ENCODE measurements around the gene CTNNBL1.

DNA sequence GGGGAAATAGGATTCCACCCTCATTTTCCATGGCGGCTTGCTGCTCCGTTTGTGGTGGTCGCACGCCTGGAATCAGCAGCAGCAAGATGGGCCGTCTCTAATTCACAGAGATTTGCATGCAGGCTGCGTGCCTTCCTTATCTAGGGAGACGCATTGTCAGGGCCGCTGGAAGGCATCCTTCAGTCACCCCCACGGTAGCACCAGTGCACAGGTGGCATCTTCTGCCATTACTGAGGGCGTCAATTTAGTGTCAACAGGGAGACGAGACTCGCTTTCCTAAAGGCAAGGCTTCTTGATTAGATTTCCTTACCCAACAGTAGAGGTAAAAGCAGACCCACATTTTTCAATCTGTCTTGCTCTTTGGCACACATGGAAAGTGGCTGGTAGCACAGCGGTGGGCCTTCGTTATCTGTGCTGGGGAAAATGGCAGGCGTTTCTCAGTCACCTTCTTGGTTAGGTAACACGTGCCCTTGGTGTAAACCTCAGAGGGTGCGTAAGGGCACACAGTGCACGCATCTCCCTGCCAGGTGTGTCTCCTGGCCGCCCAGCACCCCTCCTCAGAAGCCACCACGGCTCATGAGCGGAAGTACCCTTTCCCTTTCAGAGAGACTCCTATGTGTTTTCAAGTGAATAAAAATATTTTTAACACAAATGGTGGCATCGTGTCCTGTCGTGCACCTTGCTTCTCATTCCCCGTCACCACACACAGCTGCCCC lies 181.8 kb downstream of the CTNNBL1 start:
- TF ChIP-seq, protein P1, sequence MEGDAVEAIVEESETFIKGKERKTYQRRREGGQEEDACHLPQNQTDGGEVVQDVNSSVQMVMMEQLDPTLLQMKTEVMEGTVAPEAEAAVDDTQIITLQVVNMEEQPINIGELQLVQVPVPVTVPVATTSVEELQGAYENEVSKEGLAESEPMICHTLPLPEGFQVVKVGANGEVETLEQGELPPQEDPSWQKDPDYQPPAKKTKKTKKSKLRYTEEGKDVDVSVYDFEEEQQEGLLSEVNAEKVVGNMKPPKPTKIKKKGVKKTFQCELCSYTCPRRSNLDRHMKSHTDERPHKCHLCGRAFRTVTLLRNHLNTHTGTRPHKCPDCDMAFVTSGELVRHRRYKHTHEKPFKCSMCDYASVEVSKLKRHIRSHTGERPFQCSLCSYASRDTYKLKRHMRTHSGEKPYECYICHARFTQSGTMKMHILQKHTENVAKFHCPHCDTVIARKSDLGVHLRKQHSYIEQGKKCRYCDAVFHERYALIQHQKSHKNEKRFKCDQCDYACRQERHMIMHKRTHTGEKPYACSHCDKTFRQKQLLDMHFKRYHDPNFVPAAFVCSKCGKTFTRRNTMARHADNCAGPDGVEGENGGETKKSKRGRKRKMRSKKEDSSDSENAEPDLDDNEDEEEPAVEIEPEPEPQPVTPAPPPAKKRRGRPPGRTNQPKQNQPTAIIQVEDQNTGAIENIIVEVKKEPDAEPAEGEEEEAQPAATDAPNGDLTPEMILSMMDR (IDR thresholded peaks at IDR 0.05; ENCODE audit: insufficient read depth, low read length), result no peak
- TF ChIP-seq POLR2AphosphoS5 (IDR thresholded peaks at IDR 0.05; ENCODE audit: low read depth) (no peak), GABPA (IDR thresholded peaks at IDR 0.05; ENCODE audit: low read depth) (no peak)
- TF ChIP-seq, protein P2, sequence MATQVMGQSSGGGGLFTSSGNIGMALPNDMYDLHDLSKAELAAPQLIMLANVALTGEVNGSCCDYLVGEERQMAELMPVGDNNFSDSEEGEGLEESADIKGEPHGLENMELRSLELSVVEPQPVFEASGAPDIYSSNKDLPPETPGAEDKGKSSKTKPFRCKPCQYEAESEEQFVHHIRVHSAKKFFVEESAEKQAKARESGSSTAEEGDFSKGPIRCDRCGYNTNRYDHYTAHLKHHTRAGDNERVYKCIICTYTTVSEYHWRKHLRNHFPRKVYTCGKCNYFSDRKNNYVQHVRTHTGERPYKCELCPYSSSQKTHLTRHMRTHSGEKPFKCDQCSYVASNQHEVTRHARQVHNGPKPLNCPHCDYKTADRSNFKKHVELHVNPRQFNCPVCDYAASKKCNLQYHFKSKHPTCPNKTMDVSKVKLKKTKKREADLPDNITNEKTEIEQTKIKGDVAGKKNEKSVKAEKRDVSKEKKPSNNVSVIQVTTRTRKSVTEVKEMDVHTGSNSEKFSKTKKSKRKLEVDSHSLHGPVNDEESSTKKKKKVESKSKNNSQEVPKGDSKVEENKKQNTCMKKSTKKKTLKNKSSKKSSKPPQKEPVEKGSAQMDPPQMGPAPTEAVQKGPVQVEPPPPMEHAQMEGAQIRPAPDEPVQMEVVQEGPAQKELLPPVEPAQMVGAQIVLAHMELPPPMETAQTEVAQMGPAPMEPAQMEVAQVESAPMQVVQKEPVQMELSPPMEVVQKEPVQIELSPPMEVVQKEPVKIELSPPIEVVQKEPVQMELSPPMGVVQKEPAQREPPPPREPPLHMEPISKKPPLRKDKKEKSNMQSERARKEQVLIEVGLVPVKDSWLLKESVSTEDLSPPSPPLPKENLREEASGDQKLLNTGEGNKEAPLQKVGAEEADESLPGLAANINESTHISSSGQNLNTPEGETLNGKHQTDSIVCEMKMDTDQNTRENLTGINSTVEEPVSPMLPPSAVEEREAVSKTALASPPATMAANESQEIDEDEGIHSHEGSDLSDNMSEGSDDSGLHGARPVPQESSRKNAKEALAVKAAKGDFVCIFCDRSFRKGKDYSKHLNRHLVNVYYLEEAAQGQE (IDR thresholded peaks at IDR 0.05; ENCODE audit: insufficient replicate concordance, low read depth), result no peak
